Heart right ventricle (tissue), 16 donors: ENCODE measurements around the gene PTGIR. TPM values are rescaled to one million over a fixed set of nuclear protein-coding genes. Genes with fewer than 3 reads are reported as not detected.
A peak's percentile ranks its signal among the peaks of the same experiment; 100 is the strongest.

Experiments
- ATAC-seq, 8 donors: fragments of 200-7000 bp; cut with Tn5 transposase; one replicate each; pipeline ENCODE4 v1.9.1; 2020; ENCODE audit warnings: mild to moderate bottlenecking in 8 of 8, moderate library complexity in 8 of 8, moderate number of reproducible peaks in 1 of 8
- DNase-seq, 2 donors: peaks; one replicate each; pipeline ENCODE4 v3.0.0-alpha.2; 2020
- H3K27ac ChIP-seq, 10 donors: fragments of 200-600 bp; sonication (generic) in 2 of 10; one replicate each; pipeline versions ENCODE4 v1.5.0 to v1.8.0; 2020 to 2022; ENCODE audit warnings: mild to moderate bottlenecking in 3 of 10
- H3K27me3 ChIP-seq, 7 donors: fragments of 200-600 bp; one replicate each; pipeline ENCODE4 v1.8.0; 2021 to 2022; ENCODE audit warnings: mild to moderate bottlenecking in 2 of 7
- H3K36me3 ChIP-seq, 9 donors: fragments of 200-600 bp; sonication (generic) in 1 of 9; one replicate each; pipeline versions ENCODE4 v1.5.0 to v1.8.0; 2020 to 2022; ENCODE audit warnings: mild to moderate bottlenecking in 2 of 9
- H3K4me1 ChIP-seq, 9 donors: fragments of 200-600 bp; sonication (generic) in 1 of 9; one replicate each; pipeline versions ENCODE4 v1.5.0 to v1.8.0; 2020 to 2022; ENCODE audit warnings: mild to moderate bottlenecking in 4 of 9
- H3K4me3 ChIP-seq, 10 donors: fragments of 200-600 bp; sonication (generic) in 2 of 10; one replicate each; pipeline versions ENCODE4 v1.5.0 to v1.8.0; 2020 to 2022; ENCODE audit warnings: mild to moderate bottlenecking in 7 of 10, moderate library complexity in 2 of 10
- H3K9me3 ChIP-seq, 11 donors: fragments of 200-600 bp in 10 of 11; sonication (generic) in 2 of 11; one replicate each; pipeline versions ENCODE4 v1.5.0 to v1.8.0; 2013 to 2022; ENCODE audit warnings: mild to moderate bottlenecking in 2 of 11, control low read depth in 1 of 11, moderate library complexity in 1 of 11
- CTCF ChIP-seq, 9 donors: fragments of 200-600 bp; sonication (generic) in 2 of 9; IDR thresholded peaks; one replicate each; pipeline versions ENCODE4 v1.5.0 to v1.8.0; 2021 to 2022; ENCODE audit warnings: antibody characterized with exemption in 9 of 9, mild to moderate bottlenecking in 5 of 9, moderate library complexity in 1 of 9
- WGBS, 2 donors: extraction: QIAGEN DNeasy Blood & Tissue Kit; methylation state at CpG; one replicate each; pipeline ENCODE4 v1.1.7; 2013; ENCODE audit warnings: inconsistent platforms in 1 of 2; 5-methylcytosine and 5-hydroxymethylcytosine counted together
- intact Hi-C, 10 donors: fragments of 100-400 bp; cut with DNase I; formaldehyde crosslinking; loops; one replicate each; pipeline versions ENCODE4 v1.11.1 to v1.14.2; 2022
- polyA plus RNA-seq, 2 donors: library from polyadenylated mRNA; stranded (reverse); fragments of 200-250 nt; gene quantifications; one replicate each; pipeline ENCODE4 v1.2.3, GENCODE V29; 2013
- total RNA-seq, 10 donors: library from RNA; stranded (reverse); fragmentation: NEBNext Ultra II Directional in 3 of 10; extraction: Animal tissue kit (Norgen Biotek cat#: 25700) in 3 of 10; gene quantifications; one replicate each; pipeline versions ENCODE4 v1.2.1 to v1.2.4, GENCODE V29; 2021 to 2023
- donor health status: Arrhythmogenic right ventricular cardiomyopathy.
- donor health status: ischemic (EF 13 %, LVEDD 7.1; RV severe dilation, severe dysfunction).
- donor health status: healthy with polysubstance abuse.
- donor health status: DM: no; HTN: yes; CAD: no.
- donor health status: DM: no; HTN: no; CAD: no.
- donor health status: ischemic (EF 25% LVEDD 6.9; RV normal size, moderate dysfunction).
- donor health status: ischemic (EF 25% LVEDD 5.7; RV mildly dilated, moderate dysfunction).
- donor health status: healthy.
- donor health status: DM: yes; HTN: yes; CAD: no.
- donor health status: Ischemic cardiomyopathy.
- donor health status: ischemic (EF 35%, LVEDD 5.7; RV mildly dilated, moderate dysfunction).
- donor health status: nonischemic (EF 11% LVEDD 7.7; RV severe dilation, severe dysfunction).
- donor health status: DM: yes; HTN: yes; CAD: no.
- donor health status: PGD.
- donor health status: ischemic (EF 29% LVEDD 5.4; RV normal size, mild dysfunction).
- donor health status: nonischemic (EF 23%, LVEDD 6.1; RV moderate dilation, normal function).

PTGIR gene
- total and polyA plus RNA-seq, 12 donors, result 1.4 to 13.7 (median 3.4) TPM

- no peak for TF ChIP-seq CTCF (IDR thresholded peaks at IDR 0.05)
- H3K27me3 ChIP-seq, result peaks cover 0 to 82% (median 8%) of the 10 kb centered on the region in 7 donors
- no peak within 1 kb of the TSS for H3K27ac ChIP-seq
- no peaks in the 10 kb centered on the region for H3K9me3 ChIP-seq
- 35 to 37% methylated on average over 33 to 34 of the region's 34 CpGs for WGBS, 2 donors
- H3K36me3 ChIP-seq, result no peaks in the 10 kb centered on the region
- no peak within 1 kb of the TSS for H3K4me3 ChIP-seq
- peaks cover 5 to 54% (median 29%) of the 10 kb centered on the region in 9 donors for H3K4me1 ChIP-seq
- intact Hi-C loops, result no loop called here
- DNase-seq (no peak), ATAC-seq (peak in 1 of 8 donors; percentile 16)
These were observed 11.3 kb upstream of the PTGIR start, which contains the start of gene GNG8 for GRCh38 chr19:46635920-46636761. Gene GNG8 (minus strand): TSS chr19:46636202. CDS start chr19:46634682, 1,520 bp downstream.

- H3K36me3 ChIP-seq, result no peaks in the 10 kb centered on the region
- peaks cover 3 to 65% (median 36%) of the 10 kb centered on the region in 9 donors for H3K4me1 ChIP-seq
- TF ChIP-seq CTCF (IDR thresholded peaks at IDR 0.05), result no peak
- intact Hi-C loops, result no loop called here
- WGBS, 2 donors, result 8 to 11% methylated on average over 23 of the region's 23 CpGs
- ATAC-seq, result no peak
- H3K9me3 ChIP-seq, result no peaks in the 10 kb centered on the region
- H3K27ac ChIP-seq, result no peak overlapping the region
- DNase-seq, result no peak
- peaks cover 0 to 69% (median 4%) of the 10 kb centered on the region in 7 donors for H3K27me3 ChIP-seq
- peak overlapping the region in 6 of 10 donors; percentile 26 to 48 (median 38) for H3K4me3 ChIP-seq
These were observed 9.8 kb upstream of the PTGIR start for GRCh38 chr19:46634656-46635218.

- peak; percentile 58 to 80 for DNase-seq
- WGBS, 2 donors, result 5 to 14% methylated on average over 37 to 38 of the region's 38 CpGs
- no peak overlapping the region for H3K27ac ChIP-seq
- peak; percentile 23 to 68 (median 36) for ATAC-seq
- intact Hi-C loops, result no loop called here
- no peaks in the 10 kb centered on the region for H3K36me3 ChIP-seq
- H3K4me1 ChIP-seq, result peaks cover 0 to 65% (median 30%) of the 10 kb centered on the region in 9 donors
- H3K27me3 ChIP-seq, result peaks cover 0 to 63% (median 4%) of the 10 kb centered on the region in 7 donors
- TF ChIP-seq CTCF (IDR thresholded peaks at IDR 0.05), result no peak
- H3K4me3 ChIP-seq, result peak overlapping the region in 8 of 10 donors; percentile 26 to 48 (median 40)
- no peaks in the 10 kb centered on the region for H3K9me3 ChIP-seq
These were observed 9.3 kb upstream of the PTGIR start for GRCh38 chr19:46634045-46634655.

- intact Hi-C loops, result no loop called here
- WGBS, 2 donors, result 89 to 96% methylated on average over 3 of the region's 3 CpGs
- no peak for TF ChIP-seq CTCF (IDR thresholded peaks at IDR 0.05)
- Histone ChIP-seq H3K4me3 (no peak overlapping the region), H3K27ac (no peak overlapping the region), H3K27me3 (peaks cover 0 to 57% (median 4%) of the 10 kb centered on the region in 7 donors), H3K36me3 (no peaks in the 10 kb centered on the region), H3K9me3 (no peaks in the 10 kb centered on the region), H3K4me1 (peaks cover 0 to 57% (median 25%) of the 10 kb centered on the region in 9 donors)
- ATAC-seq (no peak), DNase-seq (no peak)
These were observed 8.2 kb upstream of the PTGIR start for GRCh38 chr19:46633130-46633529.
